ENCODE results near the gene PIP5K1B. TPM values are rescaled to one million over a fixed set of nuclear protein-coding genes. Genes with fewer than 3 reads are reported as not detected.

PIP5K1B gene
- total RNA-seq, 1 experiment from 2014 or later, result 10.3 TPM

DNA sequence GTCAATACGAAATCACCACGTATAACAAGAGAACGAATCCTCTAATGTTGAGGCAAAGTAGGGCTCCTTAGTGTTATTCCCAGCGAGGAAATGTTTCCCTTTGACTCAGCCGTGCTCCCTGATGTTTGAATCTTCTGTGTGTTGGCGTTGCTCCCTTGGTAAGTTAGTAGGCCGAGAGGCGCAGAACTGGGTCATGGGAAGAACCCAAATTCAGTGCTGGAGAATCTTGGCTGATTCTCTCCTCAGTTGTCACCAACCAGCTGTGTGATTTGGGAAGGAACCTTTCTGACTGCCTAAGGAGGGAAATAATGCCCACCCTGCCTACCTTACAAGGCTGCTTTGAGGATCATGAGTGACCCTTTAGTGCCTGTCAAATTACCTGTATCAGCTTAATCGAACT, 286.4 kb downstream of the PIP5K1B start:
- no peaks in the 10 kb centered on the region for H3K27me3 Mint-ChIP-seq (ENCODE audit: insufficient read depth, unreplicated experiment)
- no peak for DNase-seq
- H3K4me1 Mint-ChIP-seq (ENCODE audit: low read depth, unreplicated experiment), result no peaks in the 10 kb centered on the region
- TF ChIP-seq, protein P1, sequence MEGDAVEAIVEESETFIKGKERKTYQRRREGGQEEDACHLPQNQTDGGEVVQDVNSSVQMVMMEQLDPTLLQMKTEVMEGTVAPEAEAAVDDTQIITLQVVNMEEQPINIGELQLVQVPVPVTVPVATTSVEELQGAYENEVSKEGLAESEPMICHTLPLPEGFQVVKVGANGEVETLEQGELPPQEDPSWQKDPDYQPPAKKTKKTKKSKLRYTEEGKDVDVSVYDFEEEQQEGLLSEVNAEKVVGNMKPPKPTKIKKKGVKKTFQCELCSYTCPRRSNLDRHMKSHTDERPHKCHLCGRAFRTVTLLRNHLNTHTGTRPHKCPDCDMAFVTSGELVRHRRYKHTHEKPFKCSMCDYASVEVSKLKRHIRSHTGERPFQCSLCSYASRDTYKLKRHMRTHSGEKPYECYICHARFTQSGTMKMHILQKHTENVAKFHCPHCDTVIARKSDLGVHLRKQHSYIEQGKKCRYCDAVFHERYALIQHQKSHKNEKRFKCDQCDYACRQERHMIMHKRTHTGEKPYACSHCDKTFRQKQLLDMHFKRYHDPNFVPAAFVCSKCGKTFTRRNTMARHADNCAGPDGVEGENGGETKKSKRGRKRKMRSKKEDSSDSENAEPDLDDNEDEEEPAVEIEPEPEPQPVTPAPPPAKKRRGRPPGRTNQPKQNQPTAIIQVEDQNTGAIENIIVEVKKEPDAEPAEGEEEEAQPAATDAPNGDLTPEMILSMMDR (IDR thresholded peaks at IDR 0.05; ENCODE audit: insufficient read depth in 1 of 2, low read depth in 1 of 2, low read length in 1 of 2, severe bottlenecking in 1 of 2, unreplicated experiment in 1 of 2), result no peak
- Histone ChIP-seq H3K4me3 (ENCODE audit: low read depth, low read length) (no peak overlapping the region), H3K27me3 (replicated peaks; ENCODE audit: control insufficient read depth, insufficient read depth, low read length) (no peaks in the 10 kb centered on the region), H3K36me3 (ENCODE audit: control insufficient read depth, insufficient read depth, low read length) (no peaks in the 10 kb centered on the region), H3K9me3 (no peaks in the 10 kb centered on the region), H3K4me1 (no peaks in the 10 kb centered on the region)
- H3K9me3 Mint-ChIP-seq (ENCODE audit: unreplicated experiment), result no peaks in the 10 kb centered on the region
- BruUV-seq (replicated peaks), result no TSS peak
- H3K27ac Mint-ChIP-seq (ENCODE audit: unreplicated experiment), result no peak overlapping the region
- CTCF ChIA-PET, result no interaction called here
- POLR2A ChIA-PET, result no interaction called here
- intact Hi-C loops (cut with micrococcal nuclease; ENCODE audit: unreplicated experiment), result loop anchor here (10.0 kb wide), 1 partner anchor 297 kb away; no protein-coding TSS in a partner anchor
- no peak overlapping the region for H3K4me3 Mint-ChIP-seq (ENCODE audit: unreplicated experiment)
- H3K36me3 Mint-ChIP-seq (ENCODE audit: insufficient read depth, unreplicated experiment), result no peaks in the 10 kb centered on the region

DNA sequence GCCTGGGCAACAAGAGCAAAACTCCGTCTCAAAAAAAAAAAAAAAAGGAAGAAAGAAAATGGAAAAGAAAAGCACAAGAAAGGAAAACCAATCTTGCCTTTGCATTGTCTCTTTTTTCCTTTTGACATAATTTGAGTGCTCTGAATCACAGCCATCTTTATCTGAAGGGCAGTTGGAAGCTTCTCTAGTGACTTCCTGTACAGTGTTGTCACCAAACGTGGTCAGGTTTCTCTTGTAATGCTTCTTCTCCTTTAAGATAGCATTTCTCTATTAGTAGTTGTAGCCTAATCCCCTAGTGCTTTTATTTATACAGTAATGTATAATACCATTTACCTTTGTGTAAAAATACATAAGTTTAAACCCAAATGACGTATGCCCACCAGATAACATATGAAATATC, 290.7 kb downstream of the PIP5K1B start:
- DNase-seq, result no peak
- intact Hi-C loops (cut with micrococcal nuclease; ENCODE audit: unreplicated experiment), result loop anchor here (10.0 kb wide), 1 partner anchor 301 kb away; no protein-coding TSS in a partner anchor
- Histone ChIP-seq H3K36me3 (ENCODE audit: control insufficient read depth, insufficient read depth, low read length) (no peaks in the 10 kb centered on the region), H3K4me3 (ENCODE audit: low read depth, low read length) (no peak overlapping the region), H3K9me3 (no peaks in the 10 kb centered on the region), H3K27me3 (replicated peaks; ENCODE audit: control insufficient read depth, insufficient read depth, low read length) (no peaks in the 10 kb centered on the region), H3K4me1 (no peaks in the 10 kb centered on the region)
- no peaks in the 10 kb centered on the region for H3K36me3 Mint-ChIP-seq (ENCODE audit: insufficient read depth, unreplicated experiment)
- H3K4me3 Mint-ChIP-seq (ENCODE audit: unreplicated experiment), result no peak overlapping the region
- TF ChIP-seq, protein P1 (IDR thresholded peaks at IDR 0.05; ENCODE audit: insufficient read depth in 1 of 2, low read depth in 1 of 2, low read length in 1 of 2, severe bottlenecking in 1 of 2, unreplicated experiment in 1 of 2), result no peak
- H3K4me1 Mint-ChIP-seq (ENCODE audit: low read depth, unreplicated experiment), result no peaks in the 10 kb centered on the region
- H3K9me3 Mint-ChIP-seq (ENCODE audit: unreplicated experiment), result no peaks in the 10 kb centered on the region
- ChIA-PET CTCF (no interaction called here), POLR2A (no interaction called here)
- H3K27ac Mint-ChIP-seq (ENCODE audit: unreplicated experiment), result no peak overlapping the region
- no peaks in the 10 kb centered on the region for H3K27me3 Mint-ChIP-seq (ENCODE audit: insufficient read depth, unreplicated experiment)
- no TSS peak for BruUV-seq (replicated peaks)

DNA sequence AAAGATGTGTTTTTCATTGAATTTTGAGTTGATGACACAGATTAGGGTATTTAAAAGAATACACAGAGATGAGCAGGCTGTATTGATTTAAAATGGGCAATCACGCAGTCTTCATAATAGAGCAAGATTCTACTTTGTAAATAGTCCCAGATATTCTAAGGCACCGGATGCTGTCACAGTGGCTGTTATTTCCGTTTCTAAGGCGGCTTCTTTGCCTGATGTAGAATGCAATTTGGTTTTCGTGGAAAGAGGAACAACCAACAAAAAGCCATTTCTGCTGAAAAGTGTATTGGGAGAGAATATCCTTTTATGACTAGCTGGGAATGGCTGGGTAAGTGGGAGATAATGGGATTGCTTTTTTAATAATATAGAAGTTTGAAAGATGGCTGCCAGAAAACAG, 291.4 kb downstream of the PIP5K1B start:
- TF ChIP-seq, protein P1 (IDR thresholded peaks at IDR 0.05; ENCODE audit: insufficient read depth in 1 of 2, low read depth in 1 of 2, low read length in 1 of 2, severe bottlenecking in 1 of 2, unreplicated experiment in 1 of 2), result no peak
- Mint-ChIP-seq H3K4me1 (ENCODE audit: low read depth, unreplicated experiment) (no peaks in the 10 kb centered on the region), H3K36me3 (ENCODE audit: insufficient read depth, unreplicated experiment) (no peaks in the 10 kb centered on the region), H3K27me3 (ENCODE audit: insufficient read depth, unreplicated experiment) (no peaks in the 10 kb centered on the region), H3K9me3 (ENCODE audit: unreplicated experiment) (no peaks in the 10 kb centered on the region), H3K27ac (ENCODE audit: unreplicated experiment) (no peak overlapping the region), H3K4me3 (ENCODE audit: unreplicated experiment) (no peak overlapping the region)
- ChIA-PET CTCF (no interaction called here), POLR2A (no interaction called here)
- Histone ChIP-seq H3K9me3 (no peaks in the 10 kb centered on the region), H3K4me1 (no peaks in the 10 kb centered on the region), H3K27me3 (replicated peaks; ENCODE audit: control insufficient read depth, insufficient read depth, low read length) (no peaks in the 10 kb centered on the region), H3K4me3 (ENCODE audit: low read depth, low read length) (no peak overlapping the region), H3K36me3 (ENCODE audit: control insufficient read depth, insufficient read depth, low read length) (no peaks in the 10 kb centered on the region)
- DNase-seq, result no peak
- intact Hi-C loops (cut with micrococcal nuclease; ENCODE audit: unreplicated experiment), result loop anchor here (10.0 kb wide), 1 partner anchor 302 kb away; no protein-coding TSS in a partner anchor
- BruUV-seq (replicated peaks), result no TSS peak

All from Caco-2 (cell line).